WTC11 (cell line): ENCODE results near the gene RNF212.

Experiments used
- ATF6 ChIP-seq: sonication (generic); formaldehyde crosslinking; IDR thresholded peaks from 2 replicates; pipeline ENCODE4 v1.8.1; 2023; ENCODE audit warnings: mild to moderate bottlenecking, missing genetic modification reagents
- CTCF ChIP-seq: fragments of 200-600 bp; IDR thresholded peaks from 2 replicates; pipeline ENCODE4 v1.8.0; 2022; ENCODE audit warnings: antibody characterized with exemption
- EMX1 ChIP-seq: fragments of 250-450 bp; sonication (Bioruptor Pico); IDR thresholded peaks from 2 replicates; pipeline ENCODE4 v1.8.0; 2021; ENCODE audit warnings: mild to moderate bottlenecking
- MAX ChIP-seq: sonication (generic); formaldehyde crosslinking; IDR thresholded peaks from 2 replicates; pipeline ENCODE4 v1.8.0; 2022; ENCODE audit warnings: mild to moderate bottlenecking, missing genetic modification reagents

- no peak for TF ChIP-seq CTCF
- TF ChIP-seq EMX1 (CRISPR knock-in tag) = no peak
- TF ChIP-seq MAX (CRISPR knock-in tag) = no peak
- TF ChIP-seq ATF6 (CRISPR knock-in tag) = no peak
Measured at GRCh38 chr4:1061056-1061700, 52.2 kb downstream of the RNF212 start.
